Activated T-cell treated with anti-CD3 and anti-CD28 coated beads, Interleukin-2, amount 50 U/mL, for 4 hours (primary cell): ENCODE data around the gene PDLIM5. TPM values are rescaled to one million over a fixed set of nuclear protein-coding genes. Genes with fewer than 3 reads are reported as not detected.

Source experiments
- ATAC-seq, 2 donors: fragments of 200-7000 bp; cut with Tn5 transposase; one replicate each; pipeline ENCODE4 v1.10.0; 2021
- DNase-seq: peaks from one replicate; pipeline ENCODE4 v3.0.0-alpha.2; 2020
- H3K27me3 Mint-ChIP-seq: one replicate; pipeline ENCODE4 v1.8.0; 2021; ENCODE audit warnings: low read depth, mixed read lengths
- H3K36me3 Mint-ChIP-seq: one replicate; pipeline ENCODE4 v1.8.0; 2022; ENCODE audit warnings: mixed read lengths; ENCODE audit not compliant: insufficient read depth
- H3K4me1 Mint-ChIP-seq: one replicate; pipeline ENCODE4 v1.8.0; 2021; ENCODE audit warnings: low read depth, mixed read lengths
- H3K4me3 Mint-ChIP-seq: one replicate; pipeline ENCODE4 v1.8.0; 2021; ENCODE audit warnings: mild to moderate bottlenecking, moderate library complexity, mixed read lengths
- H3K9me3 Mint-ChIP-seq: one replicate; pipeline ENCODE4 v1.8.0; 2021; ENCODE audit warnings: mixed read lengths
- total RNA-seq, 3 donors: library from RNA; stranded (reverse); gene quantifications; one replicate each; pipeline ENCODE4 v1.2.1, GENCODE V29; 2021

The PDLIM5 gene
- total RNA-seq, 3 donors from 2014 or later: 23.2 to 26.8 (median 25.7) TPM

- H3K4me1 Mint-ChIP-seq: peaks cover 2% of the 10 kb centered on the region
- H3K9me3 Mint-ChIP-seq: no peaks in the 10 kb centered on the region
- H3K36me3 Mint-ChIP-seq: peaks cover 10% of the 10 kb centered on the region
- no peaks in the 10 kb centered on the region for H3K27me3 Mint-ChIP-seq
- H3K4me3 Mint-ChIP-seq: no peak overlapping the region
- ATAC-seq (no peak), DNase-seq (no peak)
Measured at GRCh38 chr4:94530073-94530472, 78.3 kb downstream of the PDLIM5 start.

GRCh38 chr4:94531991-94532789 is 80.4 kb downstream of the PDLIM5 start:
- peaks cover 9% of the 10 kb centered on the region for H3K36me3 Mint-ChIP-seq
- H3K4me3 Mint-ChIP-seq: no peak overlapping the region

GRCh38 chr4:94533405-94534223 is 81.9 kb downstream of the PDLIM5 start:
- H3K36me3 Mint-ChIP-seq: no peaks in the 10 kb centered on the region
- no peak overlapping the region for H3K4me3 Mint-ChIP-seq
- ATAC-seq (no peak), DNase-seq (no peak)
- H3K9me3 Mint-ChIP-seq: no peaks in the 10 kb centered on the region
- H3K4me1 Mint-ChIP-seq: peaks cover 4% of the 10 kb centered on the region
- no peaks in the 10 kb centered on the region for H3K27me3 Mint-ChIP-seq

More at GRCh38 chr4:94531991-94532789, 80.4 kb downstream of the PDLIM5 start:
- Mint-ChIP-seq H3K4me1 (peaks cover 4% of the 10 kb centered on the region), H3K27me3 (no peaks in the 10 kb centered on the region), H3K9me3 (no peaks in the 10 kb centered on the region)
- DNase-seq: no peak
- no peak for ATAC-seq

DNA sequence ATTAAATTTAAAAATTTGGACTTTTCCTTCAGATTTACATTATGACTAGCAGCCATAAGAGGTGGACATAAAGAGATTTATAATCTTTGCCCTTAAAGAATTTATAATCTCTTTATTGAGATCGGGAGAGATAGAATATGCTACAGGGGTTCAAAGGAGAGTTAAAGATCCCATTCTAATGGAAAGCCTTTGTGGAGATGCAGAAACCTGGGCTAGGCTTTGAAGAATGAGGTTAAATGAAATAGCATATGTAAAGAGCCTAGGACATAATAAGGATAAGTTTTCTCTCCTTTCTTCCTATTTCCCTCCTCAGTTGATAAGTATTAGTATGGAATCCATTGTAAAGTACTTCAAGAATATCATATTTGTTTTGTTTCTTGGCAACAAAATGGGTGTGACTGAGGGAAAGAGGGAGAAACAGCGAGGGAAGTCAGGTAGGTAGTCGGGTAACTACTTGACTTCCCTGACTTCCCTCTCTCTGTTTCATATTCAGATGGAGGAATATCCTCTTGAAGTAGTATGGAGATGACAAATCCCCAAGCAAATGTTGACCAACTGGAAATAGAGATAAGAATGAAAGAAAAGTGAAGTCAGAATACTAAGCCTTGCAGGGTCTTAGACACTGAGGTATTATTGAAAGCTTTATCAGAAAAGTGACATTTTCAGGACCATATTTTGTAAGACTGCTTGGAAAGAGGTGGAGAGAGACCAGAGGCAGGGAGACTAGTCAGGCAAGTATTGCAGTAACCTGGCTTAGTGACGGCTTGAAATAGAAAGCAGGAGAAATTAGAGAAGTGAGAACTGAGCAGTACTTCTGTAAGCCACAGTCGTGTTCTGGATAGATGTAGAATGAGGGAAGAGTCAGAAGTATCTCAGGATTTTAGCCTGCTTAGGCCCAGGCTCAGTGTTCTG is 82.9 kb downstream of the PDLIM5 start:
- Mint-ChIP-seq H3K9me3 (no peaks in the 10 kb centered on the region), H3K27me3 (no peaks in the 10 kb centered on the region), H3K36me3 (peaks cover 2% of the 10 kb centered on the region), H3K4me1 (peaks cover 4% of the 10 kb centered on the region), H3K4me3 (no peak overlapping the region)
- DNase-seq (no peak), ATAC-seq (no peak)

DNA sequence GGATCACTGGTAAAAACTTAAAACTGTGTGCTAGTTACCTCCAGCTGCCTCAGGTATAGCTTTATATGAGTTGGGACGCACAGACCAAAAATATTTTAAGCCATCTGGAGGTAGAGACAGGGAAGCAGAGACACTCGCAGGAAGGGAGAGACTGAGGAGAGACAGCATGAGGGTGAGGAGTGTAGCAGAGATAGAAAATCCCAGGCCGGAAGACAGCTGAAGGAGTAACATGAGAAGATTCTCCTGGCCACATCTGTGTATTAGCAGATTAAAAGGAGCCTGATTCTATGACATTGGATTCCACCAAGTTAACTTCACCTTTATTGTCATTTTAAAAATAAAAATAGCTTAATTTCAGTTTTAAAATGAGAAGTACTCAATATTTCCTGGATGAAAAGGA is 84.3 kb downstream of the PDLIM5 start:
- H3K36me3 Mint-ChIP-seq: peaks cover 3% of the 10 kb centered on the region
- peaks cover 4% of the 10 kb centered on the region for H3K4me1 Mint-ChIP-seq
- no peaks in the 10 kb centered on the region for H3K9me3 Mint-ChIP-seq
- DNase-seq (no peak), ATAC-seq (no peak)
- no peaks in the 10 kb centered on the region for H3K27me3 Mint-ChIP-seq
- H3K4me3 Mint-ChIP-seq: no peak overlapping the region

GRCh38 chr4:94536649-94537469 is 85.1 kb downstream of the PDLIM5 start:
- Mint-ChIP-seq H3K27me3 (no peaks in the 10 kb centered on the region), H3K4me3 (no peak overlapping the region), H3K4me1 (peaks cover 4% of the 10 kb centered on the region), H3K9me3 (no peaks in the 10 kb centered on the region), H3K36me3 (peaks cover 3% of the 10 kb centered on the region)
- ATAC-seq (no peak), DNase-seq (no peak)

DNA sequence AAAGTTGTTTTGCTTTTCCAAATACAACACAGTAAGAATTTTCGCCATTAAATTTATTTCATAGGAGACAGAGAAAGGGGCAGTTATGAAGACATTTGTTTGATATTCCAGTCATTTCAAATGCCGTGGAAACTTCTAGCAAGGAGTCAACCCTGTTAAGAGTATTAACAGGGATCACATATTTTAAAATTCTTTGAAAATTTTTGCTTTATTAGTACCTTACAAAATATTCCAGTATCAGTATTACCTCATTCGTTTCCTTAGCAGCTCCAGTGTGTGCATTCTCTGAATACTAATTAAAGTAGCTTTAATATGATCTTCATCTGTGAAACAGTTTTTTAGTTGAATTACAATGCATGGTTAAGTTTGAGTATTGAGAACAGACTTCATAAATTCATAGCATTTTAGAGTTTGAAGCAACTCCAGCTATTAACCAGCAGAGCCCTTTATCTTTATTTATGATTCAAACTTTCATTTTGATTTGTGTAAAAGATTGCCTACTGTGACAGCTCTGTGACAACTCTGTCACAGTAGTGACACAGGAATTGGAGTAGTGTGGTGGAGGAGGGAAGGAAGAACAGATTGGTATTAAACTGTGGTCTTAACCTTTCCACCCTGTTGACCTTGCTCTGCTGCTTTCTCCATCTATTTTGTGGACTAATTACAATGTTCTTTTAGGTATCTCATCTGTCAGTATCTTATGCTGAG is 86.3 kb downstream of the PDLIM5 start:
- peaks cover 4% of the 10 kb centered on the region for H3K4me1 Mint-ChIP-seq
- ATAC-seq: no peak
- no peaks in the 10 kb centered on the region for H3K27me3 Mint-ChIP-seq
- no peak overlapping the region for H3K4me3 Mint-ChIP-seq
- no peak for DNase-seq
- peaks cover 3% of the 10 kb centered on the region for H3K36me3 Mint-ChIP-seq
- no peaks in the 10 kb centered on the region for H3K9me3 Mint-ChIP-seq

DNA sequence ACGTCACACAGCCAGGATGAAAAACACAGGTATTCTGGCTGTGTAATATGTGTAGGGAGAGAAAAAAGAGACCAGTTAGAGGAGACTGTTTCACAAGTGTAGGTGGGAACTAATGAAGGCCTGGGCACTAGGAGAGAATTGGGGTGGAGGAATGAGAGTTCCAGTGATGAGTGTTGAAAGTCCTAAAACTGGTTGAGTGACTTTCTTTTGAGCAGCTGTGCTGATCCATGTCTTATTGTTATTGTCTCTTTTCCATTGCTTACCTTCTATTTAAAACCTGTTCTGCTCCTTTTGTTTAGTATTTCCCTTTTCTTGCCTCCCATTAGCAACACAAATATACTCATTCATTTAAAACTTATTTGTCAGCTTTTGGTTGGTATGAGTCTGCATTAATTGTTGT is 88.7 kb downstream of the PDLIM5 start:
- Mint-ChIP-seq H3K4me3 (no peak overlapping the region), H3K9me3 (peaks cover 3% of the 10 kb centered on the region), H3K27me3 (no peaks in the 10 kb centered on the region), H3K36me3 (peaks cover 9% of the 10 kb centered on the region), H3K4me1 (peaks cover 2% of the 10 kb centered on the region)
- DNase-seq (no peak), ATAC-seq (no peak)

DNA sequence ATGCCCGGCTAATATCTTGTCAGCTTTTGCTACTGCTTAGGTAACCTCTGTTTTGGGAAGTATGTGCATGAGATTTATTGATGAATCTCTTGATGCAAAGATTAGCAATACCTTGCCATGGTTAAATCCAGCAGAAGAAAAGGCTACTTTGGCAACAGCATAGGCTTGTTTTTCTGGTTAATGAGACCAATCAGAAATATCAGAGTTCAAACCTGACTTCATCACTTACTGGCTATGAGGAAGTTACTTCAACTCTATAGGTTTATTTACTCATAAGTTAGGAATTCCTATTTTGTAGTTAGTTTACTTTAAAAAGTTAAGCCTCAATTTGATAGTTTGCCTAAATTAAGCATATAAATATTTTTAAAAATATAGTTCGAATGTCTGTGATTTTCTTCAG is 93.1 kb downstream of the PDLIM5 start:
- no peak for ATAC-seq
- no peaks in the 10 kb centered on the region for H3K27me3 Mint-ChIP-seq

DNA sequence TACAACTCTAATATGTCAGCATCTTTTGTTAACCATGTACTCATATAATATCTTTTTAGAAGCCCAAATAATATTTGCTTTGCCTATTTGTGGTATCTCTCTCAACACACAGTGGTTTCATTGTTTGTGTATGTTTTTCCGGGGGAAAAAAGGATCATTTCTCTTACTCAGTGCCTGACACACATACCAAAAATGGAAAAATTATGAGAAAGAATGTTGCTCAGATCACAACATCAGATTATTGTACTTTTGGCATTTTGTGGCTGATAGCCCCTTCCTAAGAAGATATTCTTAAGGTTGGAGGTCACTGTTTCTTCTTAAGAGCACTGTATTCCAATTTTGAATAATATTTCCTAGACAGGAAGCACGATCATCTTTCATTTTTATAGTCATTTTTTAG is 93.6 kb downstream of the PDLIM5 start:
- Mint-ChIP-seq H3K4me3 (no peak overlapping the region), H3K9me3 (peaks cover 3% of the 10 kb centered on the region), H3K27me3 (no peaks in the 10 kb centered on the region), H3K36me3 (peaks cover 11% of the 10 kb centered on the region), H3K4me1 (peaks cover 2% of the 10 kb centered on the region)
- ATAC-seq: no peak
- no peak for DNase-seq

More for the DNA sequence above, 93.1 kb downstream of the PDLIM5 start:
- peaks cover 11% of the 10 kb centered on the region for H3K36me3 Mint-ChIP-seq
- DNase-seq: no peak
- peaks cover 2% of the 10 kb centered on the region for H3K4me1 Mint-ChIP-seq
- H3K9me3 Mint-ChIP-seq: peaks cover 3% of the 10 kb centered on the region
- no peak overlapping the region for H3K4me3 Mint-ChIP-seq

GRCh38 chr4:94546949-94547348 is 95.2 kb downstream of the PDLIM5 start:
- peaks cover 3% of the 10 kb centered on the region for H3K9me3 Mint-ChIP-seq
- H3K27me3 Mint-ChIP-seq: no peaks in the 10 kb centered on the region
- H3K4me3 Mint-ChIP-seq: no peak overlapping the region
- peaks cover 2% of the 10 kb centered on the region for H3K4me1 Mint-ChIP-seq
- no peak for DNase-seq
- H3K36me3 Mint-ChIP-seq: peaks cover 11% of the 10 kb centered on the region
- no peak for ATAC-seq

- ATAC-seq: no peak
- peaks cover under 1% of the 10 kb centered on the region for H3K9me3 Mint-ChIP-seq
- H3K4me3 Mint-ChIP-seq: no peak overlapping the region
- H3K27me3 Mint-ChIP-seq: no peaks in the 10 kb centered on the region
- no peak for DNase-seq
- peaks cover 9% of the 10 kb centered on the region for H3K36me3 Mint-ChIP-seq
- H3K4me1 Mint-ChIP-seq: peaks cover 2% of the 10 kb centered on the region
Measured at GRCh38 chr4:94548571-94548970, 96.8 kb downstream of the PDLIM5 start.

- H3K27me3 Mint-ChIP-seq: no peaks in the 10 kb centered on the region
- no peaks in the 10 kb centered on the region for H3K9me3 Mint-ChIP-seq
- no peaks in the 10 kb centered on the region for H3K4me1 Mint-ChIP-seq
- ATAC-seq (no peak), DNase-seq (no peak)
- H3K36me3 Mint-ChIP-seq: peaks cover 5% of the 10 kb centered on the region
- no peak overlapping the region for H3K4me3 Mint-ChIP-seq
Measured at GRCh38 chr4:94550352-94550751, 98.6 kb downstream of the PDLIM5 start.
